Measurements from ENCODE around the gene LRRC15. TPM values are rescaled to one million over a fixed set of nuclear protein-coding genes. Genes with fewer than 3 reads are reported as not detected.

Gene LRRC15
- total and polyA plus RNA-seq, 2 experiments from 2014 or later = 0.05 to 0.14 TPM

DNA sequence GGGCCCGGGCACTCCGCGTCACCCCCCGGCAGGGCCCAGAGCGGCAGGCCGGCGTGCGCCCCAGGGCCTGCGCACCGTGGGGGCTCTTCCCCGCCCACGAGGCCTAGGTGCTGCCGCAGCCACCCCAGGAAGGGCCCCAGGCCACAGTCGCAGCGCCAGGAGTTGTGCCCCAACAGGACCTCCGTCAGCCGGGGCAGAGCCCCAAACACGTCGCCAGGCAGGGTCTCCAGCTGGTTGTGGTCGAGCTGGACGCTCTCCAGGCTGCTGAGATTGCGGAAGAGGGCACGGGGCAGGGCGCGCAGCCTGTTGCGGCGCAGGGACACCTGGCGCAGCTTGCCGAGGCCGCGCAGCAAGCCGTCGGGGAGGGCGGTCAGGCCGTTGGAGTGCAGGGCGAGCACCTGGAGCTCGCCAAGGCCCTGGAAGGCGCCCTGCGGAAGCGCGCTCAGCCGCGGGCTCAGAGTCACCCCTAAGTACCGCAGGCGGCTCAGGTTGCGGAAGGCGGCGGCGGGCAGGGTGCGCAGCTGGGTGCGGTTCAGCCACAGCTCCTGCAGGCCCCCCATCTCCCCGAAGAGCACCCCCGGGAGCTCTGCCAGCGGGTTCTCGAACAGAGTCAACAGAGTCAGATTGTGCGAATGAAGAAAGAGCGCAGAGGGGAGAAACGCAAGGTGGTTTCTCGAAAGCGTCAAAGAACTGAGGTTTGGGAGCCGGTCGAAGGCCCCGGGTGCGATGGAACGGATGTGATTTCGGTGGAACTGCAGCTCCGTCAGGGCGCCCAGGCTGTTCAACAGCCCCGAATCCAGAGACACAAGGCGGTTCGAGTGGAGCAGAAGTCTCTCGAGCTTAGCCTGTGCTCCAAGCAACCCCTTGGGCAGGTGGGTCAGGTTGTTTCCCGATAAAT, 27.6 kb upstream of the LRRC15 start:
- DNase-seq (ENCODE audit: low spot score) (peak; percentile 73), ATAC-seq (peak; percentile 74)
- H3K4me1 ChIP-seq (ENCODE audit: insufficient read depth) = peaks cover 21% of the 10 kb centered on the region
- no peaks in the 10 kb centered on the region for H3K36me3 Mint-ChIP-seq (ENCODE audit: low read depth)
- TF ChIP-seq POLR2AphosphoS5 (IDR thresholded peaks at IDR 0.05; ENCODE audit: low read depth) (no peak), EZH2phosphoT487 (IDR thresholded peaks at IDR 0.05; ENCODE audit: unreplicated experiment) (no peak), CTCF (conservative IDR thresholded peaks at IDR 0.05; ENCODE audit: low read depth in 2 of 2) (no peak), ZNF114 (CRISPR knock-in tag; IDR thresholded peaks at IDR 0.05) (no peak), JUNB (IDR thresholded peaks at IDR 0.05; ENCODE audit: unreplicated experiment) (no peak), ETS1 (IDR thresholded peaks at IDR 0.05) (no peak), ZNF331 (CRISPR knock-in tag; IDR thresholded peaks at IDR 0.05; ENCODE audit: low read depth) (no peak), STAT1 (IDR thresholded peaks at IDR 0.05; ENCODE audit: unreplicated experiment) (no peak), CREB1 (CRISPR knock-in tag; IDR thresholded peaks at IDR 0.05; ENCODE audit: low read depth) (no peak), NANOG (IDR thresholded peaks at IDR 0.05; ENCODE audit: borderline replicate concordance) (no peak), EZH2 (IDR thresholded peaks at IDR 0.05; ENCODE audit: low read depth, unreplicated experiment) (no peak)
- TF ChIP-seq, protein P1, sequence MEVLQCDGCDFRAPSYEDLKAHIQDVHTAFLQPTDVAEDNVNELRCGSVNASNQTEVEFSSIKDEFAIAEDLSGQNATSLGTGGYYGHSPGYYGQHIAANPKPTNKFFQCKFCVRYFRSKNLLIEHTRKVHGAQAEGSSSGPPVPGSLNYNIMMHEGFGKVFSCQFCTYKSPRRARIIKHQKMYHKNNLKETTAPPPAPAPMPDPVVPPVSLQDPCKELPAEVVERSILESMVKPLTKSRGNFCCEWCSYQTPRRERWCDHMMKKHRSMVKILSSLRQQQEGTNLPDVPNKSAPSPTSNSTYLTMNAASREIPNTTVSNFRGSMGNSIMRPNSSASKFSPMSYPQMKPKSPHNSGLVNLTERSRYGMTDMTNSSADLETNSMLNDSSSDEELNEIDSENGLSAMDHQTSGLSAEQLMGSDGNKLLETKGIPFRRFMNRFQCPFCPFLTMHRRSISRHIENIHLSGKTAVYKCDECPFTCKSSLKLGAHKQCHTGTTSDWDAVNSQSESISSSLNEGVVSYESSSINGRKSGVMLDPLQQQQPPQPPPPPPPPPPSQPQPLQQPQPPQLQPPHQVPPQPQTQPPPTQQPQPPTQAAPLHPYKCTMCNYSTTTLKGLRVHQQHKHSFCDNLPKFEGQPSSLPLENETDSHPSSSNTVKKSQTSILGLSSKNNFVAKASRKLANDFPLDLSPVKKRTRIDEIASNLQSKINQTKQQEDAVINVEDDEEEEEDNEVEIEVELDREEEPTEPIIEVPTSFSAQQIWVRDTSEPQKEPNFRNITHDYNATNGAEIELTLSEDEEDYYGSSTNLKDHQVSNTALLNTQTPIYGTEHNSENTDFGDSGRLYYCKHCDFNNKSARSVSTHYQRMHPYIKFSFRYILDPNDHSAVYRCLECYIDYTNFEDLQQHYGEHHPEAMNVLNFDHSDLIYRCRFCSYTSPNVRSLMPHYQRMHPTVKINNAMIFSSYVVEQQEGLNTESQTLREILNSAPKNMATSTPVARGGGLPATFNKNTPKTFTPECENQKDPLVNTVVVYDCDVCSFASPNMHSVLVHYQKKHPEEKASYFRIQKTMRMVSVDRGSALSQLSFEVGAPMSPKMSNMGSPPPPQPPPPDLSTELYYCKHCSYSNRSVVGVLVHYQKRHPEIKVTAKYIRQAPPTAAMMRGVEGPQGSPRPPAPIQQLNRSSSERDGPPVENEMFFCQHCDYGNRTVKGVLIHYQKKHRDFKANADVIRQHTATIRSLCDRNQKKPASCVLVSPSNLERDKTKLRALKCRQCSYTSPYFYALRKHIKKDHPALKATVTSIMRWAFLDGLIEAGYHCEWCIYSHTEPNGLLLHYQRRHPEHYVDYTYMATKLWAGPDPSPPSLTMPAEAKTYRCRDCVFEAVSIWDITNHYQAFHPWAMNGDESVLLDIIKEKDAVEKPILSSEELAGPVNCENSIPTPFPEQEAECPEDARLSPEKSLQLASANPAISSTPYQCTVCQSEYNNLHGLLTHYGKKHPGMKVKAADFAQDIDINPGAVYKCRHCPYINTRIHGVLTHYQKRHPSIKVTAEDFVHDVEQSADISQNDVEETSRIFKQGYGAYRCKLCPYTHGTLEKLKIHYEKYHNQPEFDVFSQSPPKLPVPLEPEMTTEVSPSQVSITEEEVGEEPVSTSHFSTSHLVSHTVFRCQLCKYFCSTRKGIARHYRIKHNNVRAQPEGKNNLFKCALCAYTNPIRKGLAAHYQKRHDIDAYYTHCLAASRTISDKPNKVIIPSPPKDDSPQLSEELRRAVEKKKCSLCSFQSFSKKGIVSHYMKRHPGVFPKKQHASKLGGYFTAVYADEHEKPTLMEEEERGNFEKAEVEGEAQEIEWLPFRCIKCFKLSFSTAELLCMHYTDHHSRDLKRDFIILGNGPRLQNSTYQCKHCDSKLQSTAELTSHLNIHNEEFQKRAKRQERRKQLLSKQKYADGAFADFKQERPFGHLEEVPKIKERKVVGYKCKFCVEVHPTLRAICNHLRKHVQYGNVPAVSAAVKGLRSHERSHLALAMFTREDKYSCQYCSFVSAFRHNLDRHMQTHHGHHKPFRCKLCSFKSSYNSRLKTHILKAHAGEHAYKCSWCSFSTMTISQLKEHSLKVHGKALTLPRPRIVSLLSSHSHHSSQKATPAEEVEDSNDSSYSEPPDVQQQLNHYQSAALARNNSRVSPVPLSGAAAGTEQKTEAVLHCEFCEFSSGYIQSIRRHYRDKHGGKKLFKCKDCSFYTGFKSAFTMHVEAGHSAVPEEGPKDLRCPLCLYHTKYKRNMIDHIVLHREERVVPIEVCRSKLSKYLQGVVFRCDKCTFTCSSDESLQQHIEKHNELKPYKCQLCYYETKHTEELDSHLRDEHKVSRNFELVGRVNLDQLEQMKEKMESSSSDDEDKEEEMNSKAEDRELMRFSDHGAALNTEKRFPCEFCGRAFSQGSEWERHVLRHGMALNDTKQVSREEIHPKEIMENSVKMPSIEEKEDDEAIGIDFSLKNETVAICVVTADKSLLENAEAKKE (CRISPR knock-in tag; IDR thresholded peaks at IDR 0.05) = no peak
- TF ChIP-seq, protein P2, sequence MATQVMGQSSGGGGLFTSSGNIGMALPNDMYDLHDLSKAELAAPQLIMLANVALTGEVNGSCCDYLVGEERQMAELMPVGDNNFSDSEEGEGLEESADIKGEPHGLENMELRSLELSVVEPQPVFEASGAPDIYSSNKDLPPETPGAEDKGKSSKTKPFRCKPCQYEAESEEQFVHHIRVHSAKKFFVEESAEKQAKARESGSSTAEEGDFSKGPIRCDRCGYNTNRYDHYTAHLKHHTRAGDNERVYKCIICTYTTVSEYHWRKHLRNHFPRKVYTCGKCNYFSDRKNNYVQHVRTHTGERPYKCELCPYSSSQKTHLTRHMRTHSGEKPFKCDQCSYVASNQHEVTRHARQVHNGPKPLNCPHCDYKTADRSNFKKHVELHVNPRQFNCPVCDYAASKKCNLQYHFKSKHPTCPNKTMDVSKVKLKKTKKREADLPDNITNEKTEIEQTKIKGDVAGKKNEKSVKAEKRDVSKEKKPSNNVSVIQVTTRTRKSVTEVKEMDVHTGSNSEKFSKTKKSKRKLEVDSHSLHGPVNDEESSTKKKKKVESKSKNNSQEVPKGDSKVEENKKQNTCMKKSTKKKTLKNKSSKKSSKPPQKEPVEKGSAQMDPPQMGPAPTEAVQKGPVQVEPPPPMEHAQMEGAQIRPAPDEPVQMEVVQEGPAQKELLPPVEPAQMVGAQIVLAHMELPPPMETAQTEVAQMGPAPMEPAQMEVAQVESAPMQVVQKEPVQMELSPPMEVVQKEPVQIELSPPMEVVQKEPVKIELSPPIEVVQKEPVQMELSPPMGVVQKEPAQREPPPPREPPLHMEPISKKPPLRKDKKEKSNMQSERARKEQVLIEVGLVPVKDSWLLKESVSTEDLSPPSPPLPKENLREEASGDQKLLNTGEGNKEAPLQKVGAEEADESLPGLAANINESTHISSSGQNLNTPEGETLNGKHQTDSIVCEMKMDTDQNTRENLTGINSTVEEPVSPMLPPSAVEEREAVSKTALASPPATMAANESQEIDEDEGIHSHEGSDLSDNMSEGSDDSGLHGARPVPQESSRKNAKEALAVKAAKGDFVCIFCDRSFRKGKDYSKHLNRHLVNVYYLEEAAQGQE (IDR thresholded peaks at IDR 0.05; ENCODE audit: unreplicated experiment) = no peak
- H3K9me2 ChIP-seq (ENCODE audit: insufficient read depth) = no peaks in the 10 kb centered on the region
- H3K79me2 ChIP-seq (replicated peaks; ENCODE audit: insufficient read depth) = no peaks in the 10 kb centered on the region
- H3K27me3 Mint-ChIP-seq (ENCODE audit: insufficient read depth, low read depth, poor library complexity) = peaks cover 40% of the 10 kb centered on the region
- H3K27ac ChIP-seq (ENCODE audit: low read depth) = no peak overlapping the region
- H3K4me2 ChIP-seq = peak overlapping the region; percentile 97
- peak overlapping the region; percentile 72 for H3K4me3 Mint-ChIP-seq
- no peak overlapping the region for H3K27ac Mint-ChIP-seq
- H3K4me3 ChIP-seq = peak overlapping the region; percentile 66
- no peaks in the 10 kb centered on the region for H4K20me1 ChIP-seq (replicated peaks; ENCODE audit: insufficient read depth)
- peak overlapping the region; percentile 100 for H2AFZ ChIP-seq
- peaks cover 21% of the 10 kb centered on the region for H3K4me1 Mint-ChIP-seq
- H3K36me3 ChIP-seq (ENCODE audit: insufficient read depth) = no peaks in the 10 kb centered on the region
- no peaks in the 10 kb centered on the region for H3K9me3 Mint-ChIP-seq
- peaks cover 48% of the 10 kb centered on the region for H3K27me3 ChIP-seq (ENCODE audit: insufficient read depth)
- H3F3A ChIP-seq (replicated peaks; ENCODE audit: low read depth) = peaks cover 7% of the 10 kb centered on the region; the same call in 1 of the 2 replicates
